ENCODE data around the gene NFE2L2.

DNA sequence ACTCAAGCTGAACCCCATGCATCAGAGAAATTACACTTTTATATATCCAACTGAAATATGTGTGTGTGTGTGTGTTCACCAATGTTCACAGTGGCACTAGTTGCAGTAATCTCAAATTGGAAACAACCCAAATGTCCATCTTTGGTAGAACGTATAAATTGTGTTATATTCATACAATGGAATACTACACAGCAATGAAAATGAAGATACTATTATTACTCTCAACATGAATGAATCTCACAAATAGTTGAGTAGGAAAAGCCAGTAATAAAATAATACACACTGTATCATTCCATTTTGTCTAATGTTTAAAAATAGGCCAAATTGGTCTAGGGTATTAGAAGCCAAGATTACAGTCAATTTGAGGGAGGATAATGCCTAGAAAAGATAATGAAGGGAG lies 48.0 kb upstream of the NFE2L2 start:
- TF ChIP-seq, protein P1, sequence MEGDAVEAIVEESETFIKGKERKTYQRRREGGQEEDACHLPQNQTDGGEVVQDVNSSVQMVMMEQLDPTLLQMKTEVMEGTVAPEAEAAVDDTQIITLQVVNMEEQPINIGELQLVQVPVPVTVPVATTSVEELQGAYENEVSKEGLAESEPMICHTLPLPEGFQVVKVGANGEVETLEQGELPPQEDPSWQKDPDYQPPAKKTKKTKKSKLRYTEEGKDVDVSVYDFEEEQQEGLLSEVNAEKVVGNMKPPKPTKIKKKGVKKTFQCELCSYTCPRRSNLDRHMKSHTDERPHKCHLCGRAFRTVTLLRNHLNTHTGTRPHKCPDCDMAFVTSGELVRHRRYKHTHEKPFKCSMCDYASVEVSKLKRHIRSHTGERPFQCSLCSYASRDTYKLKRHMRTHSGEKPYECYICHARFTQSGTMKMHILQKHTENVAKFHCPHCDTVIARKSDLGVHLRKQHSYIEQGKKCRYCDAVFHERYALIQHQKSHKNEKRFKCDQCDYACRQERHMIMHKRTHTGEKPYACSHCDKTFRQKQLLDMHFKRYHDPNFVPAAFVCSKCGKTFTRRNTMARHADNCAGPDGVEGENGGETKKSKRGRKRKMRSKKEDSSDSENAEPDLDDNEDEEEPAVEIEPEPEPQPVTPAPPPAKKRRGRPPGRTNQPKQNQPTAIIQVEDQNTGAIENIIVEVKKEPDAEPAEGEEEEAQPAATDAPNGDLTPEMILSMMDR (IDR thresholded peaks at IDR 0.05): no peak
- TF ChIP-seq POLR2AphosphoS5 (IDR thresholded peaks at IDR 0.05): no peak
- TF ChIP-seq EP300 (IDR thresholded peaks at IDR 0.05): no peak

Data from sigmoid colon (tissue), 4 donors.